Stimulated activated memory B cell treated with anti-CD40 and anti-IgM and Interleukin-4, amounts not matched to agents 10 μg/mL and 1 μg/mL and 100 μg/mL, for 72 hours (primary cell): ENCODE measurements around the gene DPYSL4.

Experiments used
- ATAC-seq: fragments of 150-1000 bp; cut with Tn5 transposase; 2 replicates; pipeline ENCODE4 v1.10.0; 2021
- H3K27ac Mint-ChIP-seq: one replicate; pipeline ENCODE4 v1.8.0; 2022; ENCODE audit warnings: mild to moderate bottlenecking, mixed read lengths
- H3K27me3 Mint-ChIP-seq: one replicate; pipeline ENCODE4 v1.8.0; 2022; ENCODE audit warnings: mixed read lengths
- H3K36me3 Mint-ChIP-seq: one replicate; pipeline ENCODE4 v1.8.0; 2022; ENCODE audit warnings: mixed read lengths
- H3K4me1 Mint-ChIP-seq: one replicate; pipeline ENCODE4 v1.8.0; 2022; ENCODE audit warnings: mixed read lengths
- H3K4me3 Mint-ChIP-seq: one replicate; pipeline ENCODE4 v1.8.0; 2022; ENCODE audit warnings: mild to moderate bottlenecking, moderate library complexity, mixed read lengths
- H3K9me3 Mint-ChIP-seq: one replicate; pipeline ENCODE4 v1.8.0; 2022; ENCODE audit warnings: mixed read lengths

Gene DPYSL4

DNA sequence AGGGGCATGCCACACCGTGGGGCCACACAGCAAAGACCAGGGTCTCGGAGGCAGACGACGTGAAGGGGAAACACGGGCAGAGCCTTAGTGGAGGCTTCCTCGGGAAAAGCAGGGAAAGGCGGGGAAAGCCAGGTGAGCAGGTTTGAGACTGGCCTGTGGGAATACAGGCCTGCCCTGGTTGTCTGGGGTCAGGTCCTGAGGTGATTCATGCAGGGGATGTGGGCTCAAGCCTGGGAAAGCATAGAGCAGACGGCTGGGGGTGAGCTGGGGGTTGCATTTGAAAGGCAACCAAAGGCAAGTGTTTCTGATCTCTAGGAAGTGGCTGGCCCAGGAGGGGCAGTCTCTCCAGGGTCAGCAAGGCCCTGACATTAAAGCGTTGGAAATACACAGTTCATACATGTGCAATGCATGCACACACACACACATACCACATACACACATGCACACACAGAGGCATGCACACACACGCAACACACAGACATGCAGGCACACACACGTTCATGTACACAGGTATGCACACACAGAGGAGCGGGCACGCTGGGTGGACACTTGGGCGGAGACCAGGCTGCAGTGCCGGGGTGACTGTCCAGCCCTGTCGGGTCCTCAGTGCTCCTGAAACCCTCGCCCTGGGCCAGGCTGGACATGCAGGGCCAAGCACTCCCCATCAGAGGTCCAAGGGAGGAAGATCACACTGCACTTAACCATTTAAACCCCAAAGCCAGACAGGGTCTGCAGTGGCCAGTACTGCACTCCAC lies 51.8 kb downstream of the DPYSL4 start:
- Mint-ChIP-seq H3K36me3 (no peaks in the 10 kb centered on the region), H3K4me3 (no peak overlapping the region), H3K27ac (no peak overlapping the region), H3K27me3 (no peaks in the 10 kb centered on the region), H3K4me1 (no peaks in the 10 kb centered on the region), H3K9me3 (no peaks in the 10 kb centered on the region)
- no peak for ATAC-seq

DNA sequence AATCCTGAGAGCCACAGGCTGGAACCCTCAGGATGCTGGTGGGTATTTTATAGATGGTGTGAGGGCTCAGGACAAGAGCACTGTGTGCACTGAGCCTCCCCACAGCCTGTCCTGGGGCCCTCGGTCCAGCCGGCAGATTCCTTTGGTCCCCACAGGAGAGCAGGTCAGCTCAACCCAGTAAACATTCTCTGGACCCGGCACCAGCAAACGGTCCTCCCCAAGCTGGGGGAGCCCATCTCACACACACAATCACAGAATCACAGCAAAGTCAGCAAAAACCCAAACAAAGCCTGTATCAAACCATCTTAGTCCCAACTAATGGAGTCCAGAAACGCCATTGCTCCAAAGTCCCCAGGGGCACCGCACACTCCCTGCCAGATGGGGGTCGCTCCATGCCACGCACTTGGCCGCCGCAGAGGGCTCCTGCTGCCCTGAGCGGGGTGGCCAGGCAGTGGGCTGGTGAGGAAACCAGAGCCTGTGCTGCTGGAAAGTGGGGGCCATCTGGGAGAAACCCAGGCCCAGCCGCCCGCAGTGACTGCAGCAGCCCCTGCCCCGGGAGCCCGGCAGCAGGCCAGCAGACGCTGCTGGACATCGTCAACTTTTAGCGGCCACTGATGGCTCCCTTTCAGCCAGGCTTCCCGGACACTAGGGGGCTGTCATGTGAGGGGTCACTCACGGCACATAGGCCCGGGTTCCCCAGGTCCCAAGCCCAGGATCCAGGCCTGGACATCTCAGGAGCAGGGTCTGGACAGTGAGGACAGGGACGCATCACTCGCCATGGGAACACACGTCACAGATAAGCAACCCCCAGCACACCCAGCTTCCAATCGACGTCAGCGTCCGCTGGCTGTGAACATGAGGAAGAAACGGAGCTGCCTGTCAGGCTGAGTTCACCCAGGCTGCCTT lies 52.6 kb downstream of the DPYSL4 start:
- no peak for ATAC-seq
- Mint-ChIP-seq H3K4me1 (no peaks in the 10 kb centered on the region), H3K9me3 (no peaks in the 10 kb centered on the region), H3K36me3 (no peaks in the 10 kb centered on the region), H3K27ac (no peak overlapping the region), H3K27me3 (no peaks in the 10 kb centered on the region), H3K4me3 (no peak overlapping the region)

DNA sequence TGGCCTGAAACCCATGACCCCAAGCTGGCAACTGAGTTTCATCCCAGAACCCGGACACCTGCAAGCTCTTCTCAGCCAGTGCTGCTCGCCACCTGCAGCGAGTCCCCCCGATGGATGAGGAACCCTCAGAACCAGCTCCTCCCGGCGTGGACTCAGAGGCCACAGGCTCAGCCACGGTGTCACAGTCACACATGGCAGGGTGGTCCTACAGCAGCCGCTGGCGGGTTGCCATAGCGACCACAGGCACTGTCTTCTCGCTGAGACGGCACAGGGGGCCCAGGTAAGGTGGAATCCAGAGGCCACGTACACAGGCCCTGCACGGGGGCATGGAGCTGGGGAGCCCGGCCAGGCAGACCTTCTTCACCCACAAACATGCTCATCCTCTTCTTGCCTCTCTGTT lies 53.4 kb downstream of the DPYSL4 start:
- Mint-ChIP-seq H3K4me3 (no peak overlapping the region), H3K27ac (no peak overlapping the region), H3K4me1 (no peaks in the 10 kb centered on the region), H3K9me3 (no peaks in the 10 kb centered on the region), H3K36me3 (no peaks in the 10 kb centered on the region), H3K27me3 (no peaks in the 10 kb centered on the region)
- no peak for ATAC-seq

DNA sequence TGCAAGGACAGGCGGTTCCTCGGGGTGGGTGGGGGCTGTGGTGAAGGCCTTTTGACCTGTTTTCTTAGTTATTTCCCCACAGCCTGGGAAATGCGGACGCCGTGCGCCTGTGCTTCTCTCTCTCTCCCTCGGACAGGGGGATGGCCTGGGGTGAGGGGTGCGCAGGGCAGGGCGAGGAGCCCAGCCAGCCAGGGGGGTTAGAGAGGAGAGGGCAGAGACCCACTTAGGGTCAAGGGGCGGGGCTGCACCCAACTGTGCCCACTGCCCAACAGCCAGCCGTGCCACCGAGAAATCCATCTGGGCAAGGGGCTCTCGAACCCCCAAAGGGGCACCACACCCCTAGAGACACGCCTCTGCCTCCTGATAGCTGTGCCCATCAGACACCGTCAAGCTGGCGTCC lies 53.8 kb downstream of the DPYSL4 start:
- ATAC-seq = no peak
- H3K4me1 Mint-ChIP-seq = no peaks in the 10 kb centered on the region
- H3K9me3 Mint-ChIP-seq = no peaks in the 10 kb centered on the region
- no peaks in the 10 kb centered on the region for H3K36me3 Mint-ChIP-seq
- no peak overlapping the region for H3K4me3 Mint-ChIP-seq
- no peak overlapping the region for H3K27ac Mint-ChIP-seq
- no peaks in the 10 kb centered on the region for H3K27me3 Mint-ChIP-seq

DNA sequence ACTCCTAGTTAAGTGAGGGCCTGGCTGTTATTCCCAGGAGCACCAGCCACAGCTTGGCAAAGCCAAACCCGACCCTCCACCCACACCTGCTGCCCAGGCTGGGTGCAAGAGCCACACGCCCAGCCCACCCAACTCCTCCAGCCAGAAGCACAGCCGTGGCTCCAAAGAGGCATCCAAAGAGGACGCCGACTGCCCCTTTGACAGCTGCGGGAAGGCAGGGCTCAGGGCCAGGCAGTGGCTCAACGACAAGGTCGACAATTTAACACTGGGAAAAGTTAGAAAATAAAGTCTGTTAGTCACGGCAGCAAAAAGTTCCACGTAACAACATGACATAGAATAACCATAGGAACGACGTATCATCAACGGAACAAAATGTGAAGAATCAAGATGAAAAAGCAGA lies 54.3 kb downstream of the DPYSL4 start:
- H3K4me1 Mint-ChIP-seq = no peaks in the 10 kb centered on the region
- no peak overlapping the region for H3K4me3 Mint-ChIP-seq
- ATAC-seq = no peak
- H3K27me3 Mint-ChIP-seq = no peaks in the 10 kb centered on the region
- H3K9me3 Mint-ChIP-seq = no peaks in the 10 kb centered on the region
- no peak overlapping the region for H3K27ac Mint-ChIP-seq
- no peaks in the 10 kb centered on the region for H3K36me3 Mint-ChIP-seq

DNA sequence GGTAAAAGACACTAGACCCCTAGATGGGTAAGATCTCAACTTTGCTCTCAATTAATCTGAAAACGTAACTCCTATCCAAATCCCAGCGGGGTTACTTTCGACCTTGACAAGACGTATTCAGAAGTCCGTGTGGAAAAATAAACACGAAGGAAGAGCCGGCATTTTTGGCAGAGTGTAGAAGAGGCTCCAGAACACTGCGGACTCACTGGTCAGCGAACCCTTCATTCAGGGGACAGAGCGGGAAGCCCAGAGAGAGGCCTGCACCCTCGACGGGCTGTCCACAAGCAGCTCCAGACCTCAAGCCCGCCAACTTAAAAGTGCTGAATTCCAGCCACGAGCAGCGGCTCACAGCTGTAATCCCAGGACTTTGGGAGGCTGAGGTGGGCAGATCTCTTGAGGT lies 54.7 kb downstream of the DPYSL4 start:
- no peaks in the 10 kb centered on the region for H3K36me3 Mint-ChIP-seq
- H3K9me3 Mint-ChIP-seq = no peaks in the 10 kb centered on the region
- no peak for ATAC-seq
- H3K4me3 Mint-ChIP-seq = no peak overlapping the region
- H3K27ac Mint-ChIP-seq = no peak overlapping the region
- H3K27me3 Mint-ChIP-seq = no peaks in the 10 kb centered on the region
- no peaks in the 10 kb centered on the region for H3K4me1 Mint-ChIP-seq

DNA sequence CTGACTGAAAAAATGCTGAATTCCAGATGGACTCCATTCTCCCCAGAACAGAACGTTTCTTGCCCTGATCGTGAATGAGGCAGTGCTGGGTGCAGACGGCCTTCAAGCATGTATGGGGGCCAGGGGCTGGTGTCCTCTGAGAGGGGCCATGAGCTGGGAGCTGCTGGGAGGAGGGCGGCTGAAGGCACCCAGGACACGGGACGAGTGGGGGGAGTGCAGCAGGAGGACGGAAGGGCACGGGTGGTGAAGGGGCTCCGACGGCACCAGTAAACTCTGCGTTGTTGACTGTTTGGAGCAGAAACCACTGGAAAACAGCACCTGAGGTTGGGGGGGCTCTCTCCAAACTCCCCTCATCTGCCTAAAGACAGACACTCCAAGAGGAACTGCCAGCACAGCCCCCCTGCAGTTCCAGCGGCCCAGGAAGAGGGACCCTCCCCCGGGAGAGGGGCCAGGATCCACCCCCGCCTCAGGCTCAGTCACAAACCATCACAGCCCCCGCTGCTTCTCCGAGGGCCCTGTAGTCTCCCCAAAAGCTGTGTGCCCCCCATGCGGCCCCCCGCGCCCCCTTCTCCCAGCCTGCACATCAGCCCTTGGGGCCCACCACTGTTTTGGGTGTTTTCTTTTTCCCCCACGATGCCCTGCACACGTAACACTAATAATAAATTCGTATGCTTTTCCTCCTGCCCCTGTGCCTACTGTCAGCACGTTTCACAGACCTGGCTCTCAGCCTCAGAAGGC lies 55.5 kb downstream of the DPYSL4 start:
- no peak for ATAC-seq
- Mint-ChIP-seq H3K9me3 (no peaks in the 10 kb centered on the region), H3K27ac (no peak overlapping the region), H3K27me3 (peaks cover 4% of the 10 kb centered on the region), H3K4me3 (no peak overlapping the region), H3K36me3 (no peaks in the 10 kb centered on the region), H3K4me1 (no peaks in the 10 kb centered on the region)

DNA sequence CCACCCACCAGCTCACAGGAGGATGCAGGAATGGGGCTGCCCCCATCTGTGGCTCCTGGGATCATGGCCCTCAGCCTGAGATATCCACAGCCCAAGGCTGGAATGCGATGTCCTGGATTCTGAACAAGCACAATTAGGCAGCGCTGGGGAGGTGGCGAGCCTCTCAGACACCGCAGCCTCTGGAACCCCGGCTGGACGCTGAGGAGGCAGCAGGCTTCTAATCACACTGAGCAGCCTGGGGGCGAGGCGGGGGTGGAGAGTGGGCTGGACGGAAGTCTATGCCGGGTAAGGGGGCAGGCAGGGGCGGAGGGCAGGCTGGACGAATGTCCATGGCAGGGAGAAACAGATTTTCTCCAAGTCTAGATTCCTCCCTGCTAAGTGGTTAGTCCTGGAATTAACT lies 56.4 kb downstream of the DPYSL4 start:
- H3K36me3 Mint-ChIP-seq = no peaks in the 10 kb centered on the region
- peaks cover 12% of the 10 kb centered on the region for H3K27me3 Mint-ChIP-seq
- no peaks in the 10 kb centered on the region for H3K4me1 Mint-ChIP-seq
- ATAC-seq = no peak
- H3K4me3 Mint-ChIP-seq = no peak overlapping the region
- no peaks in the 10 kb centered on the region for H3K9me3 Mint-ChIP-seq
- no peak overlapping the region for H3K27ac Mint-ChIP-seq

DNA sequence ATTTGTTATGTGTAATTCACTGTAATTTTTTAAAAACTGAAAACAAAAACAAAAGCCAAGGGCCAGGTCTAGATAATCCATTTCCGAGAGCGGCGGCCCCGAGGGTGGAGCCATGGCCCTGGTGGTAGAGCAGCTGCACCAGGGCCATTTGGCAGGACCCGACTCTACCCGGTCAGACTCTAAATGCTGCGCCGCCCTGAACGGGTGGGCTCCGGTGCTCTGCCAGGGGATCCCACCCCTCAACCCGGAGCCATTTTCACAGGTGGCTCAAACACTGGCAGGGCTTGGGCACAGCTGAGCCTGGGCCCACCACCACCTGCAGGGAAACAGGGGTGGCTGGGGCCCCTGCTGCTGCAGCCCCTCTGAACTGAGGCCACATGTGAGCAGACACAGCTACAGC lies 56.9 kb downstream of the DPYSL4 start:
- Mint-ChIP-seq H3K27ac (no peak overlapping the region), H3K9me3 (no peaks in the 10 kb centered on the region)

DNA sequence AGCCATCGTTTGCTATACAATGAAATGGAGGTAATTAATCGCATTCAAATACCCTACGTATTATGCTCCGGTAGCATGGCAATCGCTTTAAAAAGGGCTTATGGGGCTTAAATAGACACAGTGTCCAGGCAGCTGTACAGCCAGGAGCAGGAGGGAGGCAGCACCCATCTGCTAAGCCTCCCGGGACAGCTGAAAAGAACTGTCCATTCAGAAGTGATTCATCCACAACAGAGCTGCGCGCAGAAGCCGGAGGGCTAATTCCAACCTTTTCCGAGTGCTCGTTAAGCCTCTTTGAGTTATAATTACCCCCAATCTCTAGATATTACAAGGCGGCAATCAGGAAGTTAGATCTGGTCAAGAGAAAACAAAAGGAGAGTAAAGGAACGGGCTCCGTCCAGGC lies 58.3 kb downstream of the DPYSL4 start:
- H3K27me3 Mint-ChIP-seq = peaks cover 12% of the 10 kb centered on the region
- H3K9me3 Mint-ChIP-seq = no peaks in the 10 kb centered on the region
- no peak overlapping the region for H3K4me3 Mint-ChIP-seq
- no peak overlapping the region for H3K27ac Mint-ChIP-seq
- ATAC-seq = no peak
- no peaks in the 10 kb centered on the region for H3K36me3 Mint-ChIP-seq
- H3K4me1 Mint-ChIP-seq = no peaks in the 10 kb centered on the region

More for the DNA sequence above, 56.9 kb downstream of the DPYSL4 start:
- H3K4me3 Mint-ChIP-seq = no peak overlapping the region
- no peaks in the 10 kb centered on the region for H3K4me1 Mint-ChIP-seq
- no peaks in the 10 kb centered on the region for H3K36me3 Mint-ChIP-seq
- H3K27me3 Mint-ChIP-seq = peaks cover 12% of the 10 kb centered on the region
- ATAC-seq = peak; percentile 4

DNA sequence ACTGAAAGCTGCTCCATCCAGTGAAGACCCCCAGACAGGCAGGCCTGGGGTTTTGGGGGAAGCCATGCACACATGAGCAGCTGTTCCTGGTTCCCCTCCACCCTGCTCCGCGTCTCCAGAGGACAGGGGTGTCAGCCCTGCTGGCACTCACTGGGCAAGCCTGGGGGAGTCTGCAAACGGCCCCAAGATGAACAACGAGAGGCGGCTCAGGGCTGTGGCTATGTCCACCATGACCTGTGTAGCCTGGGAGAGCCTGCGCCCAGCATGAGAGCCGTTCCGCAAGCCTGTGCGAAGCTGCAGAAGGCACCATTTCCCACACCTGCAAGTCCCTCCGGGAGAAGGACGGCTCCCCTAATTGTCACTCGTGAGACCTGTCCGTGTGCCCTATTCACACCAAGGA lies 59.5 kb downstream of the DPYSL4 start:
- Mint-ChIP-seq H3K27ac (no peak overlapping the region), H3K27me3 (peaks cover 12% of the 10 kb centered on the region), H3K4me1 (no peaks in the 10 kb centered on the region), H3K36me3 (no peaks in the 10 kb centered on the region), H3K4me3 (no peak overlapping the region), H3K9me3 (no peaks in the 10 kb centered on the region)
- no peak for ATAC-seq

DNA sequence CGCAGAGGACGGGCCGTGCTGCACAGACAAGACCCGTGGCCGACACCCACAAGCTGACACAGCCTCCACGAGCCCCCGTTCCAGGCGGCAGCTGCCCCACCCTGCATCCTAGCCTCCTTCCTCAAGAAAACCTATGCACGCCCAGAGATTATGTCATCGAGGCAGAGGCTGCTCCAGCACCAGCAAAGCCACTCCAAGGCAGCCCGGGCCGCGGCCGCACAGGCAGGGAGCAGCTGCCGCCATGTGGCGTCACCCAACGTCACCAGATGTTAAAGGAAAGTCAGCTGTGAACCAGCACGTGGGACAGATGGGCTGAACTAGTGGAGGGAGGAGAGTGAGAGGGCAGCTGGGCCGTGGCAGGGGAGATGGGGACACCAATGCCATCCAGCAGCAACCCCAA lies 61.2 kb downstream of the DPYSL4 start:
- Mint-ChIP-seq H3K27me3 (peaks cover 12% of the 10 kb centered on the region), H3K36me3 (no peaks in the 10 kb centered on the region)
- no peak for ATAC-seq

DNA sequence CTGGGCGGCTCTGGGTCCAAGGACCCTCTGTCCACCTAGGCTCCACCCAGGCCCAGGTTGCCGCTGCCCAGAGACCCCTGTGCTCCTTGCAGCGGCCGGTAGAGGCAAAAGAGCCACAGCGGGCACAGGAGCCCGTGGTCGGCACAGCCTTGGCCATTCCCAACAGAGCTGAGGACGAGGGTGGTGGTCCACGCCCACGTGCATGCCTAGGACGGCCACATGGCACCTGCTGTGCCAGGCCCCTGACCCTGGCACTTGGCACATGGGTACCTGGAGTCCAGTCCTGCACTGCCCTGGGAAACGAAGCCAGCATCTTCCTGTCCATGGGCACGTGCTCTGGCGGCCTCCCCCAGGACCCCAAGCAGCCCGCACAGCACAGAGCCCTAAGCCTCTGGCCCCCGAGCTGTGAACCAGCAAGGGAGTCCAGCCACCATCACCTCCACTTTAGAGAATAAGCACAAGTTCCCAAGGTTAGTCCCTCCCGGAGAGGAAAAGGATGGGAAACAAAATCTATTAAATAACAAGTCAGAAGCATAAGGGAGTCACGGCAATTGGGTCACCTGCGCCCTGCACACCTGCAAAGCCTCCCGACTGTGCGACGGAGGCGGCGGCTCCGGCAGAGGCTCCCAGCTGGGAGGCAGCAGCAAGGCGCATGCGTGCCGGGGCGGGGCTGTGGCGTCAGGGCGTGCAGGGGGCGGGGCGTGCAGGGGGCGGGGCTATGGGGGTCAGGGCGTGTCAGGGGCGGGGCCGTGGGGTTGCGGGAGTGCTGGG lies 61.9 kb downstream of the DPYSL4 start:
- H3K4me1 Mint-ChIP-seq = no peaks in the 10 kb centered on the region
- H3K27ac Mint-ChIP-seq = no peak overlapping the region
- peak overlapping the region; percentile 22 for H3K4me3 Mint-ChIP-seq
- ATAC-seq = peak; percentile 49
- H3K36me3 Mint-ChIP-seq = no peaks in the 10 kb centered on the region
- no peaks in the 10 kb centered on the region for H3K9me3 Mint-ChIP-seq
- H3K27me3 Mint-ChIP-seq = peaks cover 12% of the 10 kb centered on the region

More for the DNA sequence above, 61.2 kb downstream of the DPYSL4 start:
- no peaks in the 10 kb centered on the region for H3K4me1 Mint-ChIP-seq
- H3K4me3 Mint-ChIP-seq = no peak overlapping the region
- no peaks in the 10 kb centered on the region for H3K9me3 Mint-ChIP-seq
- no peak overlapping the region for H3K27ac Mint-ChIP-seq

DNA sequence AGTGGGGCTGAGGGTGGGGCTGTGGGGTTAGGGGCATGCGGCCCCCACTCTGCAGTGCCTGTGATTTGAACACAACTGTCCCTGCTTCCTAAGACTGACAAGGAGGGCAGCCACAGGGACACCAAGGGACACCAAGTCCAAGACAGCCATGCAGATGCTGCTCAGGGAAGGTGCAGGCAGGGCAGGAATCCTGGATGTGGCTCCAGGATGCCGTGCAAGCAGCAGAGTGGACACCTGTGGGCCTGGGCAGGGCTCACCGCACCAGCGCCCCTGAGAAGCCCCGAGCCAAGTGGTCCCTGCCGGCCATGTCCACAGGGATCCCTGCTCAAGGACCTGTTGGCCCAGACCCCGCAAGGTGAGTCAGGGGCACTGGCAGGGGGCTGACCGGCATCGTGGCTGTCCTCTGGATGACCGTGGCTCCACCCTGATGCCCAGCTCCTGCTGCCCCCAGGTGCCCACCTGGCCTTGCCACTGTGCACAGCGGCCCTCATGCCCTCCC lies 62.5 kb downstream of the DPYSL4 start:
- Mint-ChIP-seq H3K9me3 (no peaks in the 10 kb centered on the region), H3K4me3 (no peak overlapping the region), H3K27ac (no peak overlapping the region), H3K4me1 (no peaks in the 10 kb centered on the region), H3K36me3 (no peaks in the 10 kb centered on the region), H3K27me3 (peaks cover 12% of the 10 kb centered on the region)
- no peak for ATAC-seq
